Measurements from ENCODE around the gene SYNE1.

- no peak for TF ChIP-seq CTCF (IDR thresholded peaks at IDR 0.05)
- no peak for TF ChIP-seq EZH2 (IDR thresholded peaks at IDR 0.05)
These were observed 373.6 kb downstream of the SYNE1 start for GRCh38 chr6:152263582-152263981.

All from neural progenitor cell (in vitro differentiated cells).